Stimulated activated naive CD8-positive, alpha-beta T cell treated with anti-CD3 and anti-CD28 coated beads, Interleukin-15, Interleukin-2, amounts not matched to agents 100 ng/mL and 50 ng/mL, for 24 hours (primary cell): ENCODE measurements around the gene C4orf50.
"Not testable (repeated sequence)": the region's sequence is repeated elsewhere in the genome, so short reads cannot be mapped to it uniquely, and the experiment has no call there.

Source experiments
- H3K27ac Mint-ChIP-seq: one replicate; pipeline ENCODE4 v1.8.0; 2021; ENCODE audit warnings: mild to moderate bottlenecking, mixed read lengths
- H3K27me3 Mint-ChIP-seq: one replicate; pipeline ENCODE4 v1.8.0; 2021; ENCODE audit warnings: mixed read lengths
- H3K36me3 Mint-ChIP-seq: one replicate; pipeline ENCODE4 v1.8.0; 2021; ENCODE audit warnings: low read depth, mixed read lengths
- H3K4me1 Mint-ChIP-seq: one replicate; pipeline ENCODE4 v1.8.0; 2021; ENCODE audit warnings: low read depth, mixed read lengths
- H3K4me3 Mint-ChIP-seq: one replicate; pipeline ENCODE4 v1.8.0; 2021; ENCODE audit warnings: mild to moderate bottlenecking, mixed read lengths
- H3K9me3 Mint-ChIP-seq: one replicate; pipeline ENCODE4 v1.8.0; 2021; ENCODE audit warnings: mixed read lengths

Gene C4orf50

GRCh38 chr4:5867866-5868265 is 150.4 kb downstream of the C4orf50 start:
- Mint-ChIP-seq H3K36me3 (no peaks in the 10 kb centered on the region), H3K27ac (no peak overlapping the region), H3K27me3 (peaks cover 11% of the 10 kb centered on the region), H3K4me1 (peaks cover 34% of the 10 kb centered on the region), H3K4me3 (no peak overlapping the region), H3K9me3 (no peaks in the 10 kb centered on the region)

GRCh38 chr4:5866841-5867813 is 151.1 kb downstream of the C4orf50 start:
- Mint-ChIP-seq H3K27ac (no peak overlapping the region), H3K36me3 (no peaks in the 10 kb centered on the region), H3K4me3 (no peak overlapping the region), H3K27me3 (peaks cover 11% of the 10 kb centered on the region), H3K4me1 (peaks cover 34% of the 10 kb centered on the region), H3K9me3 (no peaks in the 10 kb centered on the region)

DNA sequence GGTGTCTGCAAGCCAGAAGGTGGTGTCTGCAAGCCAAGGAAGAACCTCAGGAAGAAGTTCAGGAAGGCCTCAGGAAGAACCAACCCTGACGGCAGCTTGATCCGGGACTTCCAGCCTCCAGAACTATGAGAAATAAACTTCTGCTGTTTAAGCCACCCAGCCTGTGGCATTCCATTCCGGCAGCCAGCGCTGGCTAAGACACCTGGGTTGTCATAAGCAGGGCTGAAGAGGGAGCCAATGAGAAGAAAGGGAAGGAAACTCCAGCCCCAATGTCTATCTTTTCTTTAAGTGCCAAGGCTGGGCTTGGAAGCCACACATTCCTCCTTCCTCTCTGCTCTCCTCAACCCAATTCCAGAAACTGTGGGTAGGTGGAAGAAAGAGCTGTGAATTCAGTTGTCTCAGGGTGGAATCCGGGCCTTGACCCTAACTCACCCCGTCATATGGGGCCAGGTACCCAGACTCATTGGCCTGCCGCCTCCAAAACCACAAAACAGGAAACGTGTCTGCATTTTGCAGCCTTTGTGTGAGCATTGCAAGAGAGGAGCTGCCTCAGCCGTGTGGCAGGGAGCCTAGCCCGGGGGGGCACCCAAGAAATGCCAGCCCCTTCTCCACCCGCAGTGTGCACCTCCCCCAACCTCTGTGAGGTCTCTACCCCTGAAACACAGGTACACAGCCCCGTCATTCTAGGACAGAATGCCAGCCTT is 152.2 kb downstream of the C4orf50 start:
- Mint-ChIP-seq H3K9me3 (no peaks in the 10 kb centered on the region), H3K27ac (no peak overlapping the region), H3K36me3 (no peaks in the 10 kb centered on the region), H3K4me1 (peaks cover 34% of the 10 kb centered on the region), H3K4me3 (no peak overlapping the region), H3K27me3 (peaks cover 11% of the 10 kb centered on the region)

DNA sequence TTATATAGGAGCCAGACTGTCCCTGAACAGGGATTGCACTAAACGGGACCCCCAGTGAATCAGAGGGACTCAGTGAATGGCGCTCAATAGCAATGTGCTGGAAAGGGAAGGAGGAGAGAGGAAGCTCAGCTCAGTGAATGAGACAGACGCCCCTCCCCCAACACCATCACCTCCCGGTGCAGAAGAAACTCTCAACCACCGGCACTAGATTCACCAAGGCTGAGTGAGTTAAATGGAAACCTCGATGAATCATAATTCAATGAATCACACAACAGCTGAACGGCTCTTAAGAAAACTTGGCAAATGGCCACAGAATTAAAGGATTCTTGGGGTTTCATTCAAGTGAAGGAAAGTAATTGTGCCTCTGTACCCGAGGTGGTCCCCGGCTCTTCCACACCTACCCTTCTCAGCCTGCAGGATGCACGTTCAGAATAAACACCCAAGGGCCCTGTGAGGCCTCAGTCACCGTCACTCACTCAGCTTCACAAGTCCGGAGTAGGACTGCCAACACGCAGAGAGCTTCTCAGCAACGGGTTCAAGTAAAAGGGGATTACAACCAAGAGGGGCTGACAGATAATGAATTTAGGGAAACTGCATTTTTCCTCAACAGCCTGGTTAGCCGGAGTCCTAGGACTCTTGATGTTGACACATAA is 154.6 kb downstream of the C4orf50 start:
- Mint-ChIP-seq H3K4me3 (no peak overlapping the region), H3K27me3 (peaks cover 11% of the 10 kb centered on the region), H3K4me1 (peaks cover 28% of the 10 kb centered on the region), H3K9me3 (no peaks in the 10 kb centered on the region), H3K36me3 (no peaks in the 10 kb centered on the region), H3K27ac (no peak overlapping the region)

GRCh38 chr4:5858020-5858769 is 160.0 kb downstream of the C4orf50 start:
- Mint-ChIP-seq H3K36me3 (no peaks in the 10 kb centered on the region), H3K27ac (no peak overlapping the region), H3K27me3 (no peaks in the 10 kb centered on the region), H3K4me3 (no peak overlapping the region), H3K4me1 (peaks cover under 1% of the 10 kb centered on the region), H3K9me3 (no peaks in the 10 kb centered on the region)

DNA sequence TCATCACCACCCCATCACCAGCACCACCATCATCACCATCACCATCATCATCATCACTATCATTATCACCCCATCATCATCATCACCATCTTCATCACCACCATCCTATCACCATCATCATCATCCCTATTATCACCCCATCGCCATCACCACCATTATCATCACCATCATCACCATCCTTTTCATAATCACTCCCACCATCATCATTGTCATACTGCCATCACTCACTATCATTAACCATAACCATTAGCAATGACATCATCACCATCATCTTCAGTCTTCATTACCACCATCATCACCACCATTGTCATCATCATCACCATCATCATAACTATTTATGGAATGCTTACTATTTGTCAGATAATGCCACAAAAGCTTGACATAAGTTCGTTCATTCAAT is 161.0 kb downstream of the C4orf50 start:
- Mint-ChIP-seq H3K4me3 (no peak overlapping the region), H3K27ac (no peak overlapping the region), H3K36me3 (no peaks in the 10 kb centered on the region), H3K27me3 (peaks cover 3% of the 10 kb centered on the region), H3K4me1 (no peaks in the 10 kb centered on the region), H3K9me3 (no peaks in the 10 kb centered on the region)

- not testable (repeated sequence) for H3K4me3 Mint-ChIP-seq, H3K36me3 Mint-ChIP-seq, H3K27ac Mint-ChIP-seq, H3K27me3 Mint-ChIP-seq, H3K9me3 Mint-ChIP-seq, H3K4me1 Mint-ChIP-seq
Measured at GRCh38 chr4:5856362-5856761, 161.9 kb downstream of the C4orf50 start.

GRCh38 chr4:5854929-5855328 is 163.3 kb downstream of the C4orf50 start:
- no peak overlapping the region for H3K4me3 Mint-ChIP-seq
- no peak overlapping the region for H3K27ac Mint-ChIP-seq
- H3K9me3 Mint-ChIP-seq: no peaks in the 10 kb centered on the region
- H3K27me3 Mint-ChIP-seq: peaks cover 13% of the 10 kb centered on the region
- H3K4me1 Mint-ChIP-seq: no peaks in the 10 kb centered on the region
- no peaks in the 10 kb centered on the region for H3K36me3 Mint-ChIP-seq

DNA sequence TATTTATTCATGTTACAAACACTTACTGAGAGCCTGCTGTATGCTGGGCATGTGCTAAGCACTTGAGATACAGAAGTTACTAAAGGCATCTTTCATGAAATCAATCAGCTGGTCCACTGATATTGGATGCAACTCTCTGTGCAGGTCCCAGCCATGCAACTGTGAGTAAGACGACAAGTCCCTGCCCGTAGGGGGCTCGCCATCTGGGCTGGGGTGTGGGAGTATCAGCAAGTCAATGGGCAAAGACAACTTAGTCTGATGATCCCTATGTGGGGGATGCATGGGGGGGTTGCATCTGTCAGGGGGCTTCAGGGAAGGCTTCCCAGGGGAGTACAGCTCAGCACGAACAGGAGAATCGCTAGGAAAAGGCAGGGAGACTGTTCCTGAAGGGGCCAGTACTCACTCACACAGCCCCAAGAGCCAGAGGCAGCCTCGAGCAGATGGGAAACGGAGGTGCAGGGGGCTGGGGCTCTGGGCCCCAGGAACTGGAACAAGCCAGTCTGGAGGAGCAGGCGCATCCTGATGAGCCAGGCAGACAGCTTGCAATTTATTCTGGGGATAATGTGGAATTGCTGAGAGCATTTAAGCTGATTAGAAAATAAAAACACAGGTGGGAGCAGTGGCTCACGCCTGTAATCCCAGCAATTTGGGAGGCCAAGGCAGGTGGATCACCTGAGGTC is 165.6 kb downstream of the C4orf50 start:
- no peaks in the 10 kb centered on the region for H3K36me3 Mint-ChIP-seq
- H3K4me1 Mint-ChIP-seq: no peaks in the 10 kb centered on the region
- H3K27ac Mint-ChIP-seq: no peak overlapping the region
- H3K27me3 Mint-ChIP-seq: peaks cover 24% of the 10 kb centered on the region
- H3K9me3 Mint-ChIP-seq: no peaks in the 10 kb centered on the region
- H3K4me3 Mint-ChIP-seq: no peak overlapping the region

GRCh38 chr4:5851637-5852301 is 166.5 kb downstream of the C4orf50 start:
- Mint-ChIP-seq H3K27ac (no peak overlapping the region), H3K4me1 (no peaks in the 10 kb centered on the region), H3K4me3 (no peak overlapping the region), H3K36me3 (no peaks in the 10 kb centered on the region), H3K27me3 (peaks cover 24% of the 10 kb centered on the region), H3K9me3 (no peaks in the 10 kb centered on the region)
